Renal cortex interstitium (tissue), 15 donors: ENCODE data around the gene PATE2. TPM values are rescaled to one million over a fixed set of nuclear protein-coding genes. Genes with fewer than 3 reads are reported as not detected.

Experiments used
- DNase-seq, 11 donors: peaks; one replicate each; pipeline ENCODE4 v3.0.0-alpha.2; 2013; ENCODE audit warnings: low read depth in 9 of 11, low spot score in 4 of 11; ENCODE audit errors: extremely low read depth in 1 of 11
- long read RNA-seq, 16 experiments: transcript quantifications; one replicate each; lab custom pipeline, GENCODE V29; 2026
- polyA plus RNA-seq, 3 donors: library from polyadenylated mRNA; unstranded; fragments of 120-200 nt; gene quantifications; one replicate each; pipeline ENCODE4 v1.2.1, GENCODE V29; 2013; ENCODE audit not compliant: insufficient read length in 3 of 3

Gene PATE2
- polyA plus RNA-seq: not detected
- long read RNA-seq, donor 1: 0 reads
- long read RNA-seq, donor 2: 0 reads
- long read RNA-seq, donor 3: 0 reads
- long read RNA-seq, donor 4: 0 reads
- long read RNA-seq, donor 5: 0 reads
- long read RNA-seq, donor 6: 0 reads
- long read RNA-seq, donor 7: 0 reads
- long read RNA-seq, donor 8: 0 reads
- long read RNA-seq, donor 9: 0 reads
- long read RNA-seq, donor 10: 0 reads
- long read RNA-seq, donor 11: 0 reads
- long read RNA-seq, donor 12: 0 reads
- long read RNA-seq, donor 13: 0 reads
- long read RNA-seq, donor 14: 0 reads
- long read RNA-seq, donor 15: 0 reads
- long read RNA-seq, donor 16: 0 reads

DNA sequence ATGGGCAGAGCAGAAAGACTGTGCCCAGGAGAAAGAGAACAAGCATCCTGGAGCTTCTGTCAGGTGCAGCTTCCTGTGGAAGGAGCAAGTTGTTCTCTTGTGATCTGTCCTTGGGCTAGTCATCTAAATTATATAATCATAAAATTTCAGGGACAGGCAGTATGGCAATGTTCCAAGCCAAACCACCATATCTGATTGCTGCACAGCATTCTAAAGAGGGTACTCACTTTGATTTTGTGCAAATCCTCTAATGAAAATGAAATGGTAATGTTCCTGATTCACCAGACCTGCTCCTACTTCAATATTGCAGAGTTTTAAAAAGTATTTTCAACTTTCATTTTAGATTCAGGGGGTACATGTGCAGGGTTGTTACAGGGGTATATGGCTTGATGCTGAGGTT, at the start of gene PATE2:
Gene PATE2 (minus strand): TSS at position 101 of the 400 bp plus-strand sequence. CDS start 55 bp downstream, at position 46.
- DNase-seq: no peak

DNA sequence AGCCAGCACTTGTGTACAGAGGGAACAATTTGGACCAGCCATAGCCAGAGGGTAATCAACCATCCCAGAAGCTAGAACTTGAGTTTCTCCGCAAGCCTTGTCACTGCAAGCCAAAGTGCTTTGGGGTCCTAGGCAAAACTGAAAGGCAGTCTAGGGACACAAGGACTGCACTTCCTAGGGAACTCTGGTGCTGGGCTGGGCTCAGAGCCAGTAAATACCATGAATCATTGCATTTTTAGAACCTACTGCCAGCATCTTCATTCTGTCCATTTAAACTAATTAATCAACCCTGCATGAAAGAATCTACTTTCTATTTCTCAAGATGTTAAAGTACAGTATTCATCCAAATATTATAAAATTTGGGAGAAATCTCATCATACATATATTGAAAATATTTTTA, 29.3 kb upstream of the PATE2 start:
- DNase-seq: no peak

DNA sequence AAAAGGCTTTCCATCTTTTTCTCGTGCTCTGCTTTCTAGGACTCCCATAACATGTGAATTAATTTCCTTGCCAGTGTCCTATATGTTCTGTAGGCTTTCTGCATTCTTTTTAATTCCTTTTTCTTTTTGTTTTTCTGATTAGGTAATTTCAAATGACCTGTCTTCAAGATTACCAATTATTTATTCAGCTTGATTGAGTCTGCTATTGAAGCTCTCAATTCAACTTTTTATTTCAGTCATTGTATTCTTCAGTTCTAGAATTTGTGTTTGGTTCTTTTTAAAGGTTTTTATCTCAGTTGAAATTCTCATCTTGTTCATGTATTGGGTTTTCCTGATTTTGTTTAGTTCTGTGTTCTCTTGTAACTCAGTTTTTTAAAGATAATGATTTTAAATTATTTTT, 23.8 kb upstream of the PATE2 start:
- DNase-seq: no peak

DNA sequence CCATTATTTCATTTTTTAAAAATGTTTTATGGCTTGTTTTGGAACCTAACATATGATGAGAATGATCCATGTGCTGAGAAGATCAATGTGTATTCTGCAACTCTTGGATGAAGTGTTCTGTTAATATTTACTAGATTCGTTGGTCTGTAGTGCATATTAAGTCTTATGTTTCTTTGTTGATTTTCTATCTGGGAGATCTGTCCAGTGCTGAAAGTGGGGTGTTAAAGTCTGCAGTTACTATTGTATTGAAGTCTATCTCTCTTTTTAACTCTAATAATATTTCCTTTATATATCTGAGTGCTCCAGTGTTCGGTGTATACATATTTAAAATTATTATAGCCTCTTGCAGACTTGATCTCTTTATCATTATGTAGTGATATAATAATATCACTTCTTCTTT, 21.2 kb upstream of the PATE2 start:
- DNase-seq: no peak

DNA sequence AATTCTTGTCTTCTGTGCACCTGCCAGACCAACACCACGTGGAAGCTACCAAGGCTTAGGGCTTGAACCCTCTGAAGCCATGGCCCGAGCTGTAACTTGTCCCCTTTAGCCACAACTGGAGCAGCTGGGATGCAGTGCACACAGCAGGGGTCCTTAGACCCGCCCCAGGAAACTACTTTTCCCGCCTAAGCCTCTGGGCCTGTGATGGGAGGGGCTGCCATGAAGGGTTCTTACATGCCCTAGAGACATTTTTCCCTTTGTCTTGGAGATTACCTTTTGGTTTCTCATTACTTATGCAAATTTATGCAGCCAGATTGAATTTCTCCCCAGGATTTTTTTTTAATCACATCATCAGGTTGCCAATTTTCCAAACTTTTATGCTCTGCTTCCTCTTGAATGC, 19.0 kb upstream of the PATE2 start:
- DNase-seq: no peak

DNA sequence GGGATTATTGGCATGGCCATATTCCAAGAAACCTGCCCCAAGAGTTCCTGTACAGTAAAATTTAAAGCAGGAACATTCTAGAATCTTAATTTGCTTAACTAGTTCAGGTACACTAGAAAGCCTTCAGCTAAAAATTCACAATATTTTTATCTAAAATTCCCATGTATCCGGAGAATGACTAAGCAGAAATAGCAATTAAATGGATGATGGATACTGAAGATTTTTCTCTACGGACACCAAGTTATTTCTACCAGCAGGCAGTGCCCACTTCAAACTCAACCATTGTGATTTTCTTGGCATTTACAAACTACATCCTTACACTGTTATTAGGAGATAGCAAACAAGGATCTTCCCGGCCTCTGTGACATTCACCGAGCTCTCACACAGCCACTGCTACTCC, 12.2 kb upstream of the PATE2 start:
- no peak for DNase-seq

DNA sequence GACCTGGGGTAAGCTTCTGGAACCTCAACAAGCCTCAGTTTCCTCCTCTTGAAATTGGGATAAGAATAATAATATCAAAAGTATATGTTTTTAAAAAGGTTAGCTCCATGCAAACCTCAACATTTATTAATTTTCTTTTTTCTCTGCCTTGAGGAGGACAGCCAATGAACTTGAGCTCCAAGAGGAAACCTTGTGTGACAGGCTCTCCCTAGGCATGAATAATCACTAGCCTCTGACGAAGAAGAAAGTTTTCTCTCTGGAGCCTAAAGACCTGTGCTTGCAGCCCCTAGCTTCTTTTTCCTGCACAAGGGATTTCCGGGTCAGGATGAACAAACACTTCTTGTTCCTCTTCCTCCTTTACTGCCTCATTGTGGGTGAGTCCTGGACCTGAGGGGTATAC, 9.2 kb upstream of the PATE2 start, which contains the start of gene PATE3:
Gene PATE3 (plus strand): TSS at position 301 of the 400 bp plus-strand sequence. CDS start 25 bp downstream, at position 326.
- DNase-seq: no peak

DNA sequence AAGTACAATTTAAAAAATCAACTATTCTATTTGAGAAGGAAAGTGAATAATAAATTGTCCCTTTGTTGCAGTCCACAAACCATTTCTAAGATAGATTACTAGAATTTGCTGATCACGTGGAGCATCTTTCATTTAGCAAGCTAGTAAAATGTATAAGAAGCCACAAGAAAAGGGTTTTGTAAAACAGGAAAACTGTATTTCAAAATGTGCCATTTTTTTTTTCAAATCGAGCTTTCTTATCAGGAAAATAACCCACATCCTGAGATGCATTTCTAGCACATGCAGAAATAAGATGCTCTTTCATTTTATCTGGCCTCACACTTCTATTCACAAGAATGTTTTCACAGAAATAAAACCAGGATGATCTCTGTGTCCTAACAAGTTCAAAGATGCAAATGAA, 6.0 kb upstream of the PATE2 start:
- DNase-seq: no peak

DNA sequence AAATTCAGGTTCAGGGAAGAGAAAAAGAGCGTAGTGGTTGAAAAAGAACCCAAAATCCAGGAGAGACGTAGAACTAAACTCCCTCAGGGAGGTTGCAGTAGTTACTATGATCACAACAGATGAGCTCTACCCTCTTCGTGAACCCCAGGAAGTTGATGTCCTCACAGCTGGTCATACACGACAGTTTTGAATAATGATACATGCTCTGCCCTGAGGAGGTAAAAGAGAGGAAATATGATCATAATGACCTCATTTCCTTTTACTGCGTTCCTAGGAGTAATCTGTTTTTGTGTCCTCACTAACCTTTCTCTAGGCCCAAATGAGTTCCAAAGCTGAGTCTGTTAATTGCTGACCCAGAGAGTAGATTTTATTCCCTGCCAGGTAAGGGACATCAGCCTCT, 1.3 kb downstream of the PATE2 start:
- no peak for DNase-seq

DNA sequence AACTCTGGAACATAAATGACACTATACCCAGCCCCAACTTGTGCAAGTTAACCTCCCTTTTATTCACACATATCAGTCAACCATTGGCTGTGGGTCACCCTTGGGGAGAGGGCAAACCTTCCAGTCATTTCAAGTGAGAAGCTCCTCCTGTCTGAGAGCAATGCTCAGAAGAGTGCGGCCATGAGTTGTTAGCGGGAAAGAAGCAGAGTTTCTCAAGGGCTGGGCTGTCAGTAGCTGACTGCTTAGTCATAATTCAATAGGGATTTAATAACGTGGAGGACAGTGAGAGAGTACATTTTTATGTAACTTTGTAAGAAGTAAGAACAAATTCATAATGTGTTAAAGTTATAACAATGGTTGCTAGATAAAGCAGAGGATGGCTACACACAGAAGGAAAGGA, 5.1 kb downstream of the PATE2 start:
- DNase-seq: no peak

DNA sequence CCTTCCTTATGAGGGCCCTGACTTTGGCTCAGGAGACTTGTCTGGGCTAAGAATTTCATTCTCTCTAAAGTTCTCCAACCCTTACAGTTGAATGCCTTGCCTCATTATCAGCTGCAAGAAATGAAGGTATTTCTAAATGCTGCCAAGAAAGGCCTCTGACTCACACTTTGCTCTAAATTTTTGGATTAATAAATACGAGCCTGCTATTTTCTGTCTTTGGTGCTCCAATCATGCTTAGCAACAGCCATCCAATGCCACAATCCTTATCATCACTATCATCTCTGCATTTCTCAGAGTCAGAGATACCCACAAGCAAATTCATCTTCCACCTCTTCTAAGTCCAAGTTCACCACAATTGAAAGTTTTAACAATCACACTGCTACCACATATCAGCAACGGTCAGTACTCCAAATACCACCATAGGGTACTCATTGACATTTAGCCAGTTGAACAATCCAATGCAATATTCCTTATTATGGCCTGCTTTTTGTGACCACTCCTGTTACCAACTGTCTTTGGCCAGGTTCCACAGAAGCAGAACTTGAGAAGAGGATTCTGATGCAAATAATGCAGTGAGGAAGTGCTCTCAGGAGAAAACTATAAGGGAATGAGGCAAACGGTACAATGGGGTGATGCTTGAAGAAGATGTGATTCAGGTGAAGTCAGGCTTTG, 5.7 kb downstream of the PATE2 start:
- no peak for DNase-seq

DNA sequence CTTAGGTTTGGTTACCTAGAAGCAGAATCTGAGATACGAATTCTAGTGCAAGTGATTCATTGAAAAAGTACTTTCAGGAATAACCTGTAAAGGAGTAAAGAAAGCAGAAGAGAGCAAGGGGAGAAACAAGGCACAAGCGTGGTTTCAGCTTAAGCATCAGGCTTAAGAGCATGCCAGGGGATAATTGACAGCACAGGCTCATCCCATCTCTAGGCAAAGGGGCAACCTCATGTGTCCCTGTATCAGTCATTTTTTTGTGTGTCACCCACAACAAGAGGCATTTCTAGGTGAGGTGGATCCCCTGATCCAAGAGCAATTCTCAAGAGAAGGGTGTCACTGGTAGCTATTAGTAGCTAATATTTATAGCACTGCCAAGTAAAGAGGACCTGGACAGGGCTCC, 8.0 kb downstream of the PATE2 start:
- DNase-seq: no peak

DNA sequence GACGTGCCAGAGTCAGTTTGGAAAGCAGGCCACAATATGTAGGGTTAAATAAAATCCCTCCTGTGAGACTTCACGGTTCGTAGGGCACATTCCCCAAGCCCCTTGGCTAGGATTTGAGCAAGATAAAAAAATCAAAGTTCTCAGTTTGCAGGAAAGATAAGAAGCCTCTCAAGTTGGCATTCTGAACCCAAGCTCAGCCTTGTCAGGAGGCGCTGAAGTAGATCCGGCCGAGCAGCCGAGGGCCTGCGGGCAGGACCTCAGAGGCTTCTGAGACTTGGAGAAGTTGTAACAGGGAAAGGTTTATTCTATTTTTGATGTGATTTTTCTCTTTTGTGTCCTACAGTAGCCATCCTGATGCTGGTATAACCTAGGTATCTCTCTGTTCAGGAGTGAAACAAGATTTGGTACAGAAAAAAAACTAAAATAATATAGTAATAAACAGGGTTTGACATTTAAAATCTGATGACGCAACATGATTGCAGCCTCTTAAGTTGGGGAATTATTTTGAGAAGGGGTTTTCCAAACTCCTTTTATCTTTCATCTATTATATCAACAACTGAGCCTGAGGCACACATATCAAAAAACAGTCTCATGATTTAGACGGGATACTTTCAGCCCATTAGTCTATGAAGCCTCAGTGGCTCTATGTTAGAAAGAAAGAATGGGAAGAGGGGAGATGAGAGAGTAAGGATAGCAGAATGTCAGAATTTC, 10.1 kb downstream of the PATE2 start:
- DNase-seq: no peak

DNA sequence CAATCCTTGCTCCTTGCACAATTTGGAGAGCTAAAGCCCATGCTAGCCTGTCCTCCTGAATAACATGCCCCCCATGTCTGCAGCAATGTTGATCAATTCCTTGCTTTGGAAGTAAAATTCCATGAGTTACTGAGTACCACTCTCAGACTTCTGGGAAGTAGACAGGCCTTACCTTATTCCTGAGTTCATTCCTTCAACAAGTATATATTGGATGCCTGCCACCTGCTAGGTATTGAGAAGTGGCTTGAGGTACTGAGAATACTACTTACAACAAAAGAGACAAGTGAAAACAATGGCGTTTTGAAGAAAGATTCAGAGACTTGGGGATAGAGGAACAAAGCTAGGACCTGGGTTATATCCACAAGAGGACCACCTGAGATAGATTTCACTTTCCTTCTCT, 12.4 kb downstream of the PATE2 start:
- DNase-seq: no peak

DNA sequence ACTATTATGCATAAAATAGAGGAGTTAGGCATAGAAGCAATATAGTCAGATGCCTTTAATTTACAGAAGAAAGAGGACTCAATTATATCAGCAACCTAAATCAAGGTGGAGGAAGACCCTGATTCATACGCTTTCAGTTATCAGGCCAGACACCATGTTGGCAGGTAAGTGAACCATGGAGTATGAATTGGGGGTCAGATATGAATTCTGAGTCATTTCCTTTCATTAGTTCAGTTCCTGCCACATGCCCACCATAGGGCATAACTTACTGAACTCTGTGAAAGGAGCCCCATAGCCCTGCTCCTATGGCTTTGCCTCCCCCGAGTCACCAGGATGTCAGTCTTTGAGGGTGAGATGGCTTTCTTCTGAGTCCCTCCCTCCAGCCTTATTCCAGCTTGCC, 15.1 kb downstream of the PATE2 start:
- DNase-seq: no peak

DNA sequence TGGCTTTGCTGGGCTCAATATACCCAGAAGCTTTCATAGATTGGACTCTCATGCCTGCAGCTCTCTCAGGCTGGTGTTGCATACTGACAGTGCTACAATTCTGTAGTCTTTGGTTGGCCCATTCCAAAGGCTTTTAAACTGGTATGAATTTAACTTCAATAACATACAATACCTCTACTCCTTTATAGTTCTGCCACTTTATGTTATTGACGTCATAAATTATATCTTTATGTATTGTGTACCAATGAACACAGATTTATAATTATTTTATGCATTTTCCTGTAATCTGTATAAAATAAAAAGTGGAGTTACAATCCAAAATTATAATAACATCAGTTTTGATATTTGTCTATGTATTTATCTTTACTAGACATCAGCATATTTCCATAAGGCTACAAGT, 16.2 kb downstream of the PATE2 start:
- no peak for DNase-seq

DNA sequence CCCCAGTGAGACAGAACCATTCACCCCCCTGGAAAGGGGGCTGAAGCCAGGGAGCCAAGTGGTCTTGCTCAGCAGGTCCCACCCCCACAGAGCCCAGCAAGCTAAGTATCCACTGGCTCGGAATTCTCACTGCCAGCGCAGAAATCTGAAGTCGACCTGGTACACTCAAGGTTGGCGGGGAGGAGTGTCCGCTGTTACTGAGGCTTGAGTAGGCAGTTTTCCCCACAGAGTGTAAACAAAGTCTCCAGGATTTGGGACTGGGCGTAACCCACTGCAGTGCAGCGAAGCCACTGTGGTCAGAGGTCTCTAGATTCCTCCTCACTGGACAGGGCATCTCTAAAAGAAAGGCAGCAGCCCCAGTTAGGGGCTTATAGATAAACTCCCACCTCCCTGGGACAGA, 22.6 kb downstream of the PATE2 start:
- no peak for DNase-seq

DNA sequence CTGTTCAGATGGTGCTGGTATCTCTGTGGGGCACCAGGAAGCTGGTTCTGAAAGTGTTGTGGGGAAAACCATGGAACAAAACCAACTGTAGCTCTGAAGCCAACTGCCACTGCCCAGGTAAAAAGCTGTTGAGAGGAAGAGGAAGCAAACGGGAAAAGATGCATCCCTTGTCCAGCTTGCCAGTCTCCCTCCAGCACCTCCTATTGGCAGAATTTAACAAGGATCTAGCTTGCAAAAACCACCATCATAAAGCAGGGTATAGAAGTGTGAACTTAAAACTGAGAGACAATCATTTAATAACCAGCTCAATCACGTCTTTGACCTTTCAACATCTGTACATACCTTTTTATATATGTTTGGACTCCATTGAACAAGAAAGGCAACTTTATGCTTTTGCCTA, 28.0 kb downstream of the PATE2 start:
- DNase-seq: no peak

DNA sequence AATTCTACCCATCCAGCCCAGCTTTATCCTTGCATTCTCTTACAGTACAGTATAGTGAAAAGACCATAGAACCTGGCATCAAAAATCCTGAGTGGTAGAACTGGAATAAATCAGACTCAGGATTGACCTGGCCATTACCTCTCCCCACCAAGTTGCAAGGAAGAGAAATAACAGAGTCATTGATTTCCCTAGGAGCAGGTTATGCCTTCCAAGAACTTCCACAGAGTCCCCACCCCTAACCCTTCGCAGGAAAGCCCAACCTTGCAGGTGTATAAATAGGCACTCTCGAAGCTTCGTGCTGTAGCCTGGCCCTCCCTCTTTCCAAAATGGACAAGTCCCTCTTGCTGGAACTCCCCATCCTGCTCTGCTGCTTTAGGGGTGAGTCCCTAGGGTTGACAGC, 32.6 kb downstream of the PATE2 start, which contains the start of gene PATE1:
Gene PATE1 (plus strand): TSS at position 301 of the 400 bp plus-strand sequence. CDS start 26 bp downstream, at position 327.
- DNase-seq: no peak

DNA sequence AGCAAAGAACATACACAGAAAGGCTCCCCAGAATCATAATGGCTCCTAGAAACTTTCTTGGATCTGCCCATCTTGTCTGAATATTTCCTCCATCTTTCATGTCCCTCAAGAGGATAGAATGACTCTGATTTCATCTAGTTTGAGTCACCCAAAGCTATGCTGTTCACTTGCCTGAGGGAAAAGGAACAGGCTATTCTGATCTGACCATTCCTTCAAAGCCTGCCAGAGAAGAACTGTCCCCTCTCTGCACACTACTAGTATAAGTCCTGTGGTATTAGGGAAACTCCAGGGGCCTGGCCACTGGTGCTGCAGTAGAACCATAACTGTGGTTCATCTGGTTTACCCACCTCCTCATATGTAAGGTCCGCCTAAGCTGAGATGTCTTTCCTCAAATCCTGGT, 34.9 kb downstream of the PATE2 start:
- no peak for DNase-seq
